B cell (primary cell): Measurements from ENCODE around the gene LAMTOR5. TPM values are rescaled to one million over a fixed set of nuclear protein-coding genes. Genes with fewer than 3 reads are reported as not detected.

ENCODE experiments used
- ATAC-seq: fragments of 200-7000 bp; cut with Tn5 transposase; one replicate; pipeline ENCODE4 v1.10.0; 2021; ENCODE audit warnings: low read depth, mild to moderate bottlenecking, moderate number of reproducible peaks, moderate library complexity
- CTCF ChIA-PET: fragments of 350-600 bp; sonication (Branson Sonifier 250); formaldehyde crosslinking; loops from one replicate; lab custom pipeline; 2021; ENCODE audit warnings: antibody characterized with exemption, inconsistent platforms; lab: Charles Lee
- POLR2A ChIA-PET: fragments of 350-600 bp; sonication (Branson Sonifier 250); formaldehyde crosslinking; loops from one replicate; lab custom pipeline; 2021; ENCODE audit warnings: antibody characterized with exemption; lab: Charles Lee
- DNase-seq: peaks from one replicate; pipeline ENCODE4 v3.0.0; 2013
- H2AFZ ChIP-seq: 2 replicates; pipeline ENCODE4 v1.6.1; 2012; ENCODE audit warnings: mild to moderate bottlenecking, low read depth, low read length; ENCODE audit not compliant: insufficient read depth, poor library complexity, severe bottlenecking
- H3K27ac ChIP-seq, 2 donors: 1 replicate in 1 of 2; 2 replicates in 1 of 2; pipeline ENCODE4 v1.5.1; 2012 to 2013; ENCODE audit warnings: low read length in 2 of 2, mild to moderate bottlenecking in 2 of 2, moderate library complexity in 1 of 2
- H3K27me3 ChIP-seq, 4 experiments: fragments of 200-600 bp in 1 of 4; sonication (generic) in 1 of 4; replicated peaks in 1 of 4; 1 replicate in 2 of 4; 2 replicates in 2 of 4; pipeline versions ENCODE4 v1.6.1 to v1.7.0; 2013 to 2016; ENCODE audit warnings: low read length in 3 of 4, mild to moderate bottlenecking in 2 of 4, mixed read lengths in 1 of 4, moderate library complexity in 1 of 4; ENCODE audit not compliant: insufficient read depth in 4 of 4, control insufficient read depth in 3 of 4; ENCODE audit errors: control extremely low read depth in 1 of 4
- H3K36me3 ChIP-seq, 2 experiments: replicated peaks in 1 of 2; 1 replicate in 1 of 2; 2 replicates in 1 of 2; pipeline versions ENCODE4 v1.6.1 to v1.7.1; 2013; ENCODE audit warnings: low read length in 1 of 2; ENCODE audit not compliant: insufficient read depth in 2 of 2, control insufficient read depth in 1 of 2; ENCODE audit errors: control extremely low read depth in 1 of 2, extremely low read depth in 1 of 2
- H3K4me1 ChIP-seq, 2 donors: fragments of 200-600 bp in 1 of 2; sonication (generic) in 1 of 2; 1 replicate in 1 of 2; 2 replicates in 1 of 2; pipeline versions ENCODE4 v1.5.1 to v1.6.1; 2013 to 2017; ENCODE audit warnings: low read length in 2 of 2; ENCODE audit not compliant: control insufficient read depth in 2 of 2, insufficient read depth in 2 of 2
- H3K4me2 ChIP-seq: replicated peaks from 2 replicates; pipeline ENCODE3; 2012; ENCODE audit warnings: mild to moderate bottlenecking, low read depth, low read length; ENCODE audit not compliant: poor library complexity, severe bottlenecking
- H3K4me3 ChIP-seq, 5 experiments: fragments of 200-600 bp in 1 of 5; sonication (generic) in 1 of 5; 1 replicate in 3 of 5; 2 replicates in 2 of 5; pipeline versions ENCODE4 v1.5.1 to v1.7.0; 2011 to 2016; ENCODE audit warnings: low read length in 4 of 5, mild to moderate bottlenecking in 4 of 5, low read depth in 2 of 5, control low read depth in 1 of 5, moderate library complexity in 1 of 5; ENCODE audit not compliant: insufficient read depth in 1 of 5; ENCODE audit errors: control extremely low read depth in 1 of 5, extremely low read depth in 1 of 5
- H3K79me2 ChIP-seq: fragments of 200-600 bp; sonication (generic); one replicate; pipeline ENCODE4 v1.6.0; 2016; ENCODE audit warnings: low read length; ENCODE audit not compliant: control insufficient read depth, insufficient read depth
- H3K9ac ChIP-seq: fragments of 200-600 bp; sonication (generic); 2 replicates; pipeline ENCODE4 v1.6.1; 2017; ENCODE audit warnings: mild to moderate bottlenecking, low read length, moderate library complexity
- H3K9me3 ChIP-seq, 3 donors: one replicate each; pipeline versions ENCODE4 v1.6.1 to v1.7.1; 2013; ENCODE audit warnings: low read length in 2 of 3; ENCODE audit not compliant: control insufficient read depth in 2 of 3, insufficient read depth in 1 of 3; ENCODE audit errors: control extremely low read depth in 1 of 3
- H4K20me1 ChIP-seq: 2 replicates; pipeline ENCODE4 v1.6.0; 2012; ENCODE audit warnings: mild to moderate bottlenecking, low read length; ENCODE audit not compliant: insufficient read depth, control insufficient read depth, poor library complexity, severe bottlenecking
- H3K27ac Mint-ChIP-seq: one replicate; pipeline ENCODE4 v1.8.0; 2021; ENCODE audit warnings: mixed read lengths
- H3K27me3 Mint-ChIP-seq: one replicate; pipeline ENCODE4 v1.8.0; 2021; ENCODE audit warnings: mixed read lengths
- H3K4me1 Mint-ChIP-seq: one replicate; pipeline ENCODE4 v1.8.0; 2021; ENCODE audit warnings: mixed read lengths
- H3K4me3 Mint-ChIP-seq: one replicate; pipeline ENCODE4 v1.8.0; 2021; ENCODE audit warnings: mixed read lengths
- H3K9me3 Mint-ChIP-seq: one replicate; pipeline ENCODE4 v1.8.0; 2022; ENCODE audit warnings: mixed read lengths; ENCODE audit not compliant: insufficient read depth
- CTCF ChIP-seq: fragments of 200-600 bp; IDR thresholded peaks from one replicate; pipeline ENCODE4 v1.8.0; 2022; ENCODE audit warnings: antibody characterized with exemption, mild to moderate bottlenecking
- EZH2 ChIP-seq: IDR thresholded peaks from 2 replicates; pipeline ENCODE4 v1.6.1; 2012; ENCODE audit warnings: borderline replicate concordance, low read depth, mild to moderate bottlenecking, moderate library complexity, low read length; ENCODE audit not compliant: insufficient read depth, poor library complexity, severe bottlenecking
- WGBS: methylation state at CpG from one replicate; pipeline ENCODE4 v1.1.5; 2013; ENCODE audit warnings: missing lambda C conversion rate; ENCODE audit not compliant: insufficient coverage; 5-methylcytosine and 5-hydroxymethylcytosine counted together
- intact Hi-C: fragments of 100-400 bp; cut with micrococcal nuclease; formaldehyde crosslinking; loops from one replicate; pipeline ENCODE4 v1.10.0; 2022
- polyA plus RNA-seq: library from polyadenylated mRNA; depleted of rRNA; stranded (reverse); fragments of >200 nt; gene quantifications from 2 replicates; pipeline ENCODE4 v1.2.3, GENCODE V29; 2012
- total RNA-seq, 2 donors: library from RNA; stranded (reverse); fragments of 120-200 nt in 1 of 2; gene quantifications; 1 replicate in 1 of 2; 2 replicates in 1 of 2; pipeline versions ENCODE4 v1.2.3 to v1.2.4, GENCODE V29; 2013 to 2022

LAMTOR5 gene
- total and polyA plus RNA-seq, 2 donors (not counting 1 experiment from before 2014, with no cell fraction given) = 145 to 253 TPM

- DNase-seq (peak; percentile 91), ATAC-seq (peak; percentile 77)
- Mint-ChIP-seq H3K9me3 (no peaks in the 10 kb centered on the region), H3K4me1 (peaks cover 76% of the 10 kb centered on the region), H3K27me3 (no peaks in the 10 kb centered on the region), H3K4me3 (peak overlapping the region; percentile 78), H3K27ac (peak overlapping the region; percentile 90)
- H3K4me3 ChIP-seq = peak overlapping the region; percentile 34 to 49 (median 42)
- 0% methylated on average over 8 of the region's 19 CpGs for WGBS
- H3K4me1 ChIP-seq = peaks cover 61 to 79% of the 10 kb centered on the region in 2 donors
- H4K20me1 ChIP-seq = no peaks in the 10 kb centered on the region
- no peak overlapping the region for H2AFZ ChIP-seq
- peak overlapping the region; percentile 73 for H3K4me2 ChIP-seq
- H3K9me3 ChIP-seq = no peaks in the 10 kb centered on the region
- ChIA-PET CTCF (interaction anchor here (0.6 to 13.9 kb wide), 18 partner anchors 8 to 396 kb away, joined by 3 to 139 read pairs (median 5); partner anchors contain the start of genes LAMTOR5 and RBM15), POLR2A (interaction anchor here (0.8 to 3.9 kb wide), 6 partner anchors 9 to 46 kb away, joined by 3 to 84 read pairs (median 4); partner anchors contain the start of genes LAMTOR5 and RBM15)
- intact Hi-C loops = loop anchor here (1.0 to 10.0 kb wide), 5 partner anchors 23 to 490 kb away; partner anchors contain the start of genes CD53 and LAMTOR5
- H3K9ac ChIP-seq = peak overlapping the region; percentile 50
- peak overlapping the region; percentile 87 to 98 for H3K27ac ChIP-seq
- H3K36me3 ChIP-seq = no peaks in the 10 kb centered on the region
- no peaks in the 10 kb centered on the region for H3K27me3 ChIP-seq
- TF ChIP-seq CTCF (no peak), EZH2 (no peak)
- H3K79me2 ChIP-seq = no peaks in the 10 kb centered on the region
Observed at GRCh38 chr1:110384581-110385321, 22.7 kb downstream of the LAMTOR5 start.
